Mucosa of rectum (tissue), 2 donors: ENCODE data around the gene WDR90.
A peak's percentile ranks its signal among the peaks of the same experiment; 100 is the strongest.

ENCODE experiments used
- H3K27ac ChIP-seq, 2 donors: one replicate each; pipeline ENCODE4 v1.7.0; 2013; ENCODE audit warnings: inconsistent platforms in 2 of 2, low read depth in 2 of 2, low read length in 2 of 2
- H3K27me3 ChIP-seq, 2 donors: one replicate each; pipeline ENCODE4 v1.7.0; 2013; ENCODE audit warnings: low read length in 2 of 2; ENCODE audit not compliant: control insufficient read depth in 2 of 2, insufficient read depth in 2 of 2
- H3K36me3 ChIP-seq, 2 donors: one replicate each; pipeline ENCODE4 v1.7.0; 2013; ENCODE audit warnings: low read length in 2 of 2; ENCODE audit not compliant: control insufficient read depth in 2 of 2, insufficient read depth in 2 of 2
- H3K4me1 ChIP-seq, 2 donors: one replicate each; pipeline ENCODE4 v1.7.0; 2013; ENCODE audit warnings: low read length in 2 of 2, mild to moderate bottlenecking in 1 of 2; ENCODE audit not compliant: control insufficient read depth in 2 of 2, insufficient read depth in 2 of 2
- H3K4me3 ChIP-seq, 2 donors: one replicate each; pipeline ENCODE4 v1.7.0; 2013; ENCODE audit warnings: low read length in 2 of 2
- H3K9ac ChIP-seq, 2 donors: one replicate each; pipeline ENCODE4 v1.7.0; 2013; ENCODE audit warnings: low read length in 2 of 2, low read depth in 1 of 2, mild to moderate bottlenecking in 1 of 2
- H3K9me3 ChIP-seq, 2 donors: one replicate each; pipeline ENCODE4 v1.7.0; 2013; ENCODE audit warnings: low read length in 2 of 2; ENCODE audit not compliant: control insufficient read depth in 2 of 2
- donor health status: healthy.
- donor health status: Normal muscosa, but diverticular disease.

The WDR90 gene

DNA sequence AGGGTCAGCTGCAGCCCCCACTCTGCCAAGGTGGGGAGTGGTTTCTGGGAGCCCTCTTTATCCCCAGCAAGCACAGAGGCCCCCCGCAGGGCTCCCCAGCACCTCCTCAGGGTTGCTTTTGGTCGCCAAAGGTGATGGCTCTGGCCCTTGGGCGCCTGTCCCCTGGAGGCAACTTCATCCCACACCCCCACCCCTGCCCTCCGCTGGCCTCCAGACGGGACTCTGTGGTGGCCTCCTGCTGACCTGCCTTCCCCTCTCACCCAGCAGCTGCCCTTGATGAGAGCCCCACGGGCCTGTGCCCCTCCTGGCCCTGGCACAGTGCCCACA, 10.9 kb downstream of the WDR90 start:
- H3K27ac ChIP-seq, result peak overlapping the region; percentile 52 to 68
- H3K9ac ChIP-seq, result peak overlapping the region in 1 of 2 donors; percentile 19
- H3K9me3 ChIP-seq, result no peaks in the 10 kb centered on the region
- peak overlapping the region in 1 of 2 donors; percentile 50 for H3K4me3 ChIP-seq
- H3K27me3 ChIP-seq, result no peaks in the 10 kb centered on the region
- H3K36me3 ChIP-seq, result peaks cover 1 to 2% of the 10 kb centered on the region in 2 donors
- peaks cover 9% of the 10 kb centered on the region in 2 donors for H3K4me1 ChIP-seq

DNA sequence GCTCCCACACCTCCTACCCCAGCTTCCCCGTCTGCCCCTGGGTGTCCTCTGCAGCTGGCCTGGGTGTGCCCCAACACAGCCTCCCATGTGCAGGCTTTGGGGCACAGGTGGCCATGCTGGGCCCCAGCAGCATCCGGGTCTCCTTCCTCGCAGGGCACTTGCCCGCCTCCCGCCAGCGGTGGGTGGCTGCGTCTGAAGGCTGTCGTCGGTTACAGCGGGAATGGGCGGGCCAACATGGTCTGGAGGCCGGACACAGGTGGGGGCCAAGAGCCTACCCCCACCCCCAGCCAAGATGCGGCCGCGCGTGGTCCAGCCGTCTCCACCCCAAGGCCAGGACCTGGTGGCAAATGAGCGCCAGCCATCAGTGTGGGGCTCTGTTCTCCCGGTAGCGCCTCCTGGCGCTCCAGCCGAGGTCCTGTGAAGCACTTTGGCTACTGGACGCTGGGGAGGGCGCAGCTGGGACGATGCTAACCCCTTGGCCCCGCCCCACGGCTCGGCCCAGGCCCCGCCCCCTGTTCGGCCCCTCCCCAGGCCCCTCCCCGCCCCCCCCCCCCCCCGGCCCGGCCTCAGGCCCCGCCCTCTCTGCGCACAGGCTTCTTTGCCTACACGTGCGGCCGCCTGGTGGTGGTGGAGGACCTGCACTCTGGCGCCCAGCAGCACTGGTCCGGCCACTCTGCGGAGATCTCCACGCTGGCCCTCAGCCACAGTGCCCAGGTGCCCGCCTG, 11.5 kb downstream of the WDR90 start:
- H3K4me3 ChIP-seq, result peak overlapping the region; percentile 41 to 50
- peaks cover 1 to 2% of the 10 kb centered on the region in 2 donors for H3K36me3 ChIP-seq
- no peaks in the 10 kb centered on the region for H3K9me3 ChIP-seq
- peaks cover 9% of the 10 kb centered on the region in 2 donors for H3K4me1 ChIP-seq
- H3K9ac ChIP-seq, result peak overlapping the region in 1 of 2 donors; percentile 19
- no peaks in the 10 kb centered on the region for H3K27me3 ChIP-seq
- peak overlapping the region; percentile 52 to 68 for H3K27ac ChIP-seq

DNA sequence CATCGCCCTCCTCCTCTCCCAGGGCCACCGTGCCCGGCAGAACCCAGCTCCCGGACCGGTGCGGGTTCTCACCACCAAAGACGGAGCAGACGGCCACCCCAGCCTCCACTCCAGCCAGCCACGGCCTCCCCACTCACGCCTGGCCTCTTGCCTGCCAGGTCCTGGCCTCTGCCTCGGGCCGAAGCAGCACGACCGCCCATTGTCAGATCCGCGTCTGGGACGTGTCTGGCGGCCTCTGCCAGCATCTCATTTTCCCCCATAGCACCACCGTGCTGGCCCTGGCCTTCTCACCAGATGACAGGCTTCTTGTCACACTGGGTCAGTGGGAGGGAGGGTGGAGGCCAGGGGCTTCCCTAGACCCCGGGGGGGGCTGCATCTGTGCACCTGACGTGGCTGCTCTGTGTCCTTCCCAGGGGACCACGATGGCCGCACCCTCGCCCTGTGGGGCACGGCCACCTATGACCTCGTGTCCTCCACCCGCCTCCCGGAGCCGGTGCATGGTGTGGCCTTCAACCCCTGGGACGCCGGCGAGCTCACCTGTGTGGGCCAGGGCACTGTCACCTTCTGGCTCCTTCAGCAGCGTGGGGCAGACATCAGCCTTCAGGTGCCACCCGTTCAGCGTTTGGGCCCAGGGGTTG, 12.1 kb downstream of the WDR90 start:
- Histone ChIP-seq H3K27ac (peak overlapping the region in 1 of 2 donors; percentile 52), H3K27me3 (no peaks in the 10 kb centered on the region), H3K9ac (peak overlapping the region in 1 of 2 donors; percentile 8), H3K36me3 (peaks cover 1 to 2% of the 10 kb centered on the region in 2 donors), H3K4me3 (peak overlapping the region in 1 of 2 donors; percentile 39), H3K4me1 (peaks cover 9% of the 10 kb centered on the region in 2 donors), H3K9me3 (no peaks in the 10 kb centered on the region)

DNA sequence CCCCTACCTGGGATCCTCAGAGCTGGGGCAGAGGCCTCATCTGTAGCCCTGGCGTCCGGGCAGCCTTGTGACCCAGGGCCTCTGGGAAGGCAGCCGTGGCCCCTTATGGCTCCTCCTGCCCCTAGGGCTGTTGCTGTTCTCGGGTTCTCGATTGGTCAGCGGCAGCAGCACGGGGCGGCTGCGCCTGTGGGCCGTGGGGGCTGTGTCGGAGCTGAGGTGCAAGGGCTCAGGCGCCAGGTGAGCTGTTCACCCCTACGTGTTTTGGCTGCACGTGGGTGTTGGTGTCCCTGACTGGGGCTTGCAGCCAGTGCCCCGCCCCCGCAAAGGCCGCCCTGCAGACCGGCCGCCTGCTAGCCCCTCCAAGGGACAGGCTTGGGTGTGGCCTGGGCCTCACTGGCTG, 12.9 kb downstream of the WDR90 start:
- Histone ChIP-seq H3K4me1 (peaks cover 9% of the 10 kb centered on the region in 2 donors), H3K27ac (no peak overlapping the region)

DNA sequence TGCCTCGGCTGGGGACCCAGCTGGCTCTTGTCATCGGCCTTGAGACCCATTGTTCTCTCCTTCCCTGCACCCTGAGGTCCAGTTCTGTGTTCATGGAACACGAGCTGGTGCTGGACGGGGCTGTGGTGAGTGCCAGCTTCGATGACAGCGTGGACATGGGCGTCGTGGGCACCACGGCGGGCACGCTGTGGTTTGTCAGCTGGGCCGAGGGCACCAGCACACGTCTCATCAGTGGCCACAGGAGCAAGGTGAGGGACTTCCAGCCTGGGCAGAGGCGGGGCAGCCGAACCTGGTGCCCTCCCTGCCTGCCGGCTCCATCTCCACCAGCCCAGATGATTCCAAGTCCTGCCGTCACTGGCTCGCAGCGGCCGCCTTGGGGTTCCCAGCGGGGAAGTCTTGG, 13.4 kb downstream of the WDR90 start:
- H3K36me3 ChIP-seq, result peaks cover 1 to 2% of the 10 kb centered on the region in 2 donors
- no peaks in the 10 kb centered on the region for H3K27me3 ChIP-seq
- no peaks in the 10 kb centered on the region for H3K9me3 ChIP-seq
- peaks cover 12 to 13% of the 10 kb centered on the region in 2 donors for H3K4me1 ChIP-seq
- H3K4me3 ChIP-seq, result no peak overlapping the region
- H3K27ac ChIP-seq, result no peak overlapping the region
- H3K9ac ChIP-seq, result no peak overlapping the region

More for the DNA sequence above, 12.9 kb downstream of the WDR90 start:
- peaks cover 1 to 2% of the 10 kb centered on the region in 2 donors for H3K36me3 ChIP-seq
- H3K27me3 ChIP-seq, result no peaks in the 10 kb centered on the region
- H3K4me3 ChIP-seq, result no peak overlapping the region
- H3K9me3 ChIP-seq, result no peaks in the 10 kb centered on the region
- H3K9ac ChIP-seq, result no peak overlapping the region

DNA sequence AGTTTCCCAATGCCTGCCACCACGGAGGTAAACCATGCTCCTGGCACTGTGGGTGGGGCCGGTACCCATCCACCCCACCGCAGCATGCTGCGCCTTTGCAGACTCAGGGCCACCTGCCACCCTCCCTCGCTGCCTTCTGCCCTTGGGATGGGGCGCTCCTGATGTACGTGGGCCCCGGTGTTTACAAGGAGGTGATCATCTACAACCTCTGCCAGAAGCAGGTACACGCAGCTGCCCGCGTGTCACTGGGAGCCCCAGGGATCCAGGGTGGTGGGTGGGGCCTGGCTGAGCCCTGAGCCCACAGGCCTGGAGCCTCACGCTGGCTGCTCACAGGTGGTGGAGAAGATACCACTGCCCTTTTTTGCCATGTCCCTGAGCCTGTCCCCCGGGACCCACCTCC, 17.4 kb downstream of the WDR90 start:
- Histone ChIP-seq H3K9ac (no peak overlapping the region), H3K27ac (no peak overlapping the region), H3K4me1 (peaks cover 12 to 15% of the 10 kb centered on the region in 2 donors), H3K4me3 (no peak overlapping the region), H3K9me3 (no peaks in the 10 kb centered on the region), H3K27me3 (no peaks in the 10 kb centered on the region), H3K36me3 (peaks cover 16 to 21% of the 10 kb centered on the region in 2 donors)

DNA sequence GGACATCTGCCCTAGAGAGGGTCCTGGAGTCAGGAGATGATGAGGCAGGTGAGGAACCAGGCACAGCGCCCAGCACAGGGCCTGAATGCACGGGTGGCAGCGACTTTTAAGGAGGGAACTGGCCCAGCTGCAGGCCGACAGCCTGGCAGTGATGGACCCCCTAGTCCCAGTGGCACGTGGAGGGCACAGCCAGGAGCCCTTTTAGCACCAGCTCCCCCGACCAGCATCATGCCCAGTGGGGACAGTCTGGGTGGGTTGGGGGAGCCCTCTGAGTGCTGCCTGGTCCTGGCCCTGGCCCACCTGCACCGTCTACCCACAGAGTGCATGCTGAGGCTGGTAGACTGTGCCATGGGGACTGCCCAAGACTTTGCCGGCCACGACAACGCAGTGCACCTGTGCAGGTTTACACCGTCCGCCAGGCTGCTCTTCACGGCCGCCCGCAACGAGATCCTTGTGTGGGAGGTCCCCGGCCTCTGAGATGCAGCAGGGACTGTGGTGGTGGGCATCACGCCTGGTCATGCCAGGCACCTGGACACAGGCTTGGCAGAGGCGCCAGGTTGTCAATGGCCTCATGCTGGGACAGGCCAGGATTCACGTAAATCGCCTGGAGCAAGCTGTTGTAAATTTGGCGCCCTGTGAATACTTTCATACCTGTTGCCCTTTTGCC, 18.1 kb downstream of the WDR90 start:
- Histone ChIP-seq H3K27ac (peak overlapping the region; percentile 78 to 80), H3K36me3 (peaks cover 20 to 25% of the 10 kb centered on the region in 2 donors), H3K9me3 (no peaks in the 10 kb centered on the region), H3K4me3 (peak overlapping the region in 1 of 2 donors; percentile 57), H3K27me3 (no peaks in the 10 kb centered on the region), H3K9ac (peak overlapping the region; percentile 65 to 87), H3K4me1 (peaks cover 12 to 13% of the 10 kb centered on the region in 2 donors)

DNA sequence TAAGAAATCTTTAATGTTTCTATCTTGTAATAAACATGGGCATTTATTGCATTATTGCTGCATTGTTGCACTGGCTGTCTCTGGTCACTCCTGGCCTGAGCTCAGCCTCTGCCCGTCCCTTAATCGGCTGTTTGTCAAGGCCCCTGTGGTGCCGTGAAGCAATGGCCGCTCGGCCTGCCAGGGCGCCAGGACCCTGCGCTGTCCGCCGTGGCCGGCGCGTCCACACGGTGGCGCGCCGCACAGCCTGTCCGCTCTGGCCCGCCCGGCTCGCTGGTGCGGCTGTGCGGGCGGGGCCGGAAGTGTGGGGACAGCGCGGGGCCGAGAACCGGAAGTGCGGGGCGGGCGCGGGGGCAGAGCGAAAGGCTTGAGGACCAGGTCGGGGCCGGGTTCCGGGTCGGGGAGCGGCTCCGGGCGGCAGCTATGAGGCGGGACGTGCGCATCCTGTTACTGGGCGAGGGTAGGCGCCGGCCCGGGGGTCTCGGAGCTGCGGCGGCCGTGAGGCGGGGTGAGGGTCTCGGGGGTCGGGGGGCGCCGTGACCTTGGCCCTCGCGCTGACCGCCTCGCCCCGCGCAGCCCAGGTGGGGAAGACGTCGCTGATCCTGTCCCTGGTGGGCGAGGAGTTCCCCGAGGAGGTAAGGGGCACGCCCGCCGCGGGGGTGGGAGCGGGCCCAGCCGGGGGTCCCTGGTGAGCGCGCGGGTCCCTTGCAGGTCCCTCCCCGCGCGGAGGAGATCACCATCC, 18.8 kb downstream of the WDR90 start, which contains the start of gene RHOT2:
RHOT2 (plus strand) TSS at position 353 of the 739 bp plus-strand sequence; CDS start at position 421, 68 bp downstream.
- peak within 1 kb of the TSS; percentile 73 to 81 for H3K4me3 ChIP-seq
- no peaks in the 10 kb centered on the region for H3K27me3 ChIP-seq
- H3K9ac ChIP-seq, result peak within 1 kb of the TSS; percentile 77 to 87
- H3K27ac ChIP-seq, result peak within 1 kb of the TSS; percentile 78 to 80
- peaks cover 25 to 32% of the 10 kb centered on the region in 2 donors for H3K36me3 ChIP-seq
- no peaks in the 10 kb centered on the region for H3K9me3 ChIP-seq
- H3K4me1 ChIP-seq, result peaks cover 12 to 13% of the 10 kb centered on the region in 2 donors

DNA sequence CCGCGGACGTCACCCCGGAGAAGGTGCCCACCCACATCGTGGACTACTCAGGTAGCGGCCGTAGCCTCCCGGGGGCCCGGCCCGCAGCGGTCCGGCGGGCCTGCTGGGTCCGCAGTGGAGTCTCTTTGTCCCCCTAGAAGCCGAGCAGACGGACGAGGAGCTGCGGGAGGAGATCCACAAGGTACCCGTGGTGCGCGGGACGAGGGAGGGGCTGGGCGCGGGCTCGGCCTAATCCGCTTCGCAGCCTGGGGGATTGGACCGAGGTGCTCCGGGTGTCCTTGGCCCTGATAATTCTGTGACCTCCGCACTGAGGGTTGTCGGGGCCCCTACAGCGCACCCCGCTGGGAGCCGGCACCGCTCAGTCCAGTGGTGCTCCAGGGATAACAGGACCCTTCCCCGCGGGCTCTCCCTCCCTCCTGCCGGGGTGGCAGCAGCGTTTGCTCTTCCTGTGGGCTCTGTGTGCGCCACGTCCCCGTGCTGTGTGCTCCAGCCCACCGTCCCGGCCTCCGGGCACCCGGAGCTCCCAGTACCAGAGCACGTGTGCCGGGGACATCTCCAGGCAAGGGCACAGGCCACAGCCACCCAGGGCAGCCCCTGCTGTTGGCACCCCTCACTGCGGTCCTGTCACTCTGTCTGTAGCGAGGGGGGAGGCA, 19.5 kb downstream of the WDR90 start:
- Histone ChIP-seq H3K4me3 (peak overlapping the region; percentile 73 to 81), H3K27ac (peak overlapping the region; percentile 78 to 80), H3K36me3 (peaks cover 30 to 37% of the 10 kb centered on the region in 2 donors), H3K9ac (peak overlapping the region; percentile 77 to 87), H3K27me3 (no peaks in the 10 kb centered on the region), H3K4me1 (peaks cover 12 to 13% of the 10 kb centered on the region in 2 donors), H3K9me3 (no peaks in the 10 kb centered on the region)
